GM23248 (cell line): ENCODE results near the gene ZNF444. TPM values are rescaled to one million over a fixed set of nuclear protein-coding genes. Genes with fewer than 3 reads are reported as not detected.
A peak's percentile ranks its signal among the peaks of the same experiment; 100 is the strongest.

Experiments used
- DNase-seq: peaks from one replicate; pipeline ENCODE4 v3.0.0-alpha.2; 2015
- H2AFZ ChIP-seq: fragments of 200-600 bp; sonication (generic); 2 replicates; pipeline ENCODE4 v1.6.1; 2016; ENCODE audit warnings: antibody characterized with exemption
- H3F3A ChIP-seq: fragments of 200-600 bp; sonication (generic); 2 replicates; pipeline ENCODE4 v1.6.1; 2016; ENCODE audit warnings: mild to moderate bottlenecking, antibody characterized with exemption, mixed run types; ENCODE audit not compliant: insufficient read depth
- H3K27ac ChIP-seq: fragments of 200-600 bp; sonication (generic); 2 replicates; pipeline ENCODE4 v1.5.1; 2016; ENCODE audit warnings: mild to moderate bottlenecking
- H3K27me3 ChIP-seq: fragments of 200-600 bp; sonication (generic); replicated peaks from 2 replicates; pipeline ENCODE4 v1.6.1; 2016; ENCODE audit warnings: mild to moderate bottlenecking; ENCODE audit not compliant: insufficient read depth
- H3K36me3 ChIP-seq: fragments of 200-600 bp; sonication (generic); 2 replicates; pipeline ENCODE4 v1.6.1; 2016; ENCODE audit warnings: low read depth, mild to moderate bottlenecking
- H3K4me1 ChIP-seq: fragments of 200-600 bp; sonication (generic); 2 replicates; pipeline ENCODE4 v1.6.1; 2016; ENCODE audit warnings: mild to moderate bottlenecking; ENCODE audit not compliant: insufficient read depth
- H3K4me2 ChIP-seq: fragments of 200-600 bp; sonication (generic); one replicate; pipeline ENCODE4 v1.6.1; 2016; ENCODE audit warnings: mild to moderate bottlenecking; ENCODE audit not compliant: unreplicated experiment
- H3K4me3 ChIP-seq: fragments of 200-600 bp; sonication (generic); 2 replicates; pipeline ENCODE4 v1.5.1; 2016; ENCODE audit warnings: mild to moderate bottlenecking
- H3K79me2 ChIP-seq: fragments of 200-600 bp; sonication (generic); 2 replicates; pipeline ENCODE4 v1.6.1; 2016; ENCODE audit warnings: mild to moderate bottlenecking; ENCODE audit not compliant: insufficient read depth
- H3K9ac ChIP-seq: fragments of 200-600 bp; sonication (generic); 2 replicates; pipeline ENCODE4 v1.6.1; 2016; ENCODE audit warnings: mild to moderate bottlenecking
- H3K9me2 ChIP-seq: fragments of 200-600 bp; sonication (generic); 2 replicates; pipeline ENCODE4 v1.6.1; 2016; ENCODE audit warnings: mixed run types, mild to moderate bottlenecking, moderate library complexity; ENCODE audit not compliant: insufficient read depth
- H3K9me3 ChIP-seq: fragments of 200-600 bp; sonication (generic); one replicate; pipeline ENCODE4 v1.6.1; 2017; ENCODE audit warnings: low read depth
- H4K20me1 ChIP-seq: fragments of 200-600 bp; sonication (generic); 2 replicates; pipeline ENCODE4 v1.6.0; 2016; ENCODE audit not compliant: insufficient read depth
- EZH2 ChIP-seq: fragments of 200-600 bp; sonication (generic); IDR thresholded peaks from 2 replicates; pipeline ENCODE4 v1.6.1; 2018; ENCODE audit warnings: antibody characterized with exemption, mild to moderate bottlenecking; ENCODE audit not compliant: insufficient read depth, poor library complexity, severe bottlenecking
- EZH2phosphoT487 ChIP-seq: fragments of 200-600 bp; sonication (generic); IDR thresholded peaks from 2 replicates; pipeline ENCODE4 v1.6.1; 2018; ENCODE audit warnings: antibody characterized with exemption, moderate library complexity, mild to moderate bottlenecking, low read depth; ENCODE audit not compliant: insufficient read depth
- WGBS, 2 experiments: methylation state at CpG; one replicate each; pipeline ENCODE4 v1.1.6; 2015 to 2017; ENCODE audit warnings: low lambda C conversion rate in 2 of 2, low coverage in 1 of 2; ENCODE audit errors: missing lambda C conversion rate in 2 of 2; 5-methylcytosine and 5-hydroxymethylcytosine counted together
- in situ Hi-C: fragments of 300-500 bp; cut with MboI; formaldehyde crosslinking; loops from 2 replicates; pipeline ENCODE4 v1.15.0; 2020
- polyA plus RNA-seq: library from polyadenylated mRNA; unstranded; fragments of >200 nt; fragmentation: Nextera tagmentation; extraction: Ambion mirVana; gene quantifications from 2 replicates; pipeline ENCODE4 v1.2.1, GENCODE V29; 2016
- total RNA-seq: library from RNA; depleted of rRNA; stranded (reverse); fragments of >200 nt; shearing (Covaris generic); gene quantifications from 2 replicates; pipeline ENCODE4 v1.2.3, GENCODE V29; 2014

ZNF444 gene
- total and polyA plus RNA-seq, 2 experiments from 2014 or later: 7.7 to 21.8 TPM

DNA sequence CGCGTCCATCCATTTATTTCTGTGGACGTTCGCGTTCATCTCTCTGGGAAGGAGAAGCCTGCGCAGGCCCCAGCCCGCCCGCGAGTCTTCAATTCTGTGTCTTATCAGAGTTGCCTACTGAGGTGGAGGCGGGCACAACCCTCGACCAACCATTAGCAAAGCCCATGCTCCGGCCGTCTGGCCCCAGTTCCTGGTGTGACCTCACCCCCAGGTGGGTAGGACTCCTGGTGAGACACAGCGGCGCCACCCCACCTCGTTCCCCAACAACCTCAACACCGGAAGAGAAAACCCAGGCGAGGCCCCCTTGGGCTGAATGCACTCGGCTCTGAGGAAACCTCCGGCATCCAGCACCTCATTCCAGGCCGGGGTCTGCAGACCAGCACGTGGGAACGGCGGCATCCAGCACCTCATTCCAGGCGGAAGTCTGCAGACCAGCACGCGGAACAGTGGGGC lies 34.7 kb upstream of the ZNF444 start:
- no peaks in the 10 kb centered on the region for H4K20me1 ChIP-seq
- in situ Hi-C loops: no loop called here
- WGBS, 2 experiments: 87 to 90% methylated on average over 25 to 27 of the region's 27 CpGs
- no peak overlapping the region for H2AFZ ChIP-seq
- no peak overlapping the region for H3K27ac ChIP-seq
- no peaks in the 10 kb centered on the region for H3F3A ChIP-seq
- no peak for DNase-seq
- no peak overlapping the region for H3K4me2 ChIP-seq
- H3K9me2 ChIP-seq: no peaks in the 10 kb centered on the region
- H3K4me3 ChIP-seq: no peak overlapping the region
- peaks cover 13% of the 10 kb centered on the region for H3K4me1 ChIP-seq
- no peak overlapping the region for H3K9ac ChIP-seq
- no peaks in the 10 kb centered on the region for H3K36me3 ChIP-seq
- no peaks in the 10 kb centered on the region for H3K27me3 ChIP-seq
- no peaks in the 10 kb centered on the region for H3K9me3 ChIP-seq
- peaks cover 93% of the 10 kb centered on the region for H3K79me2 ChIP-seq
- TF ChIP-seq EZH2phosphoT487 (no peak), EZH2 (no peak)

DNA sequence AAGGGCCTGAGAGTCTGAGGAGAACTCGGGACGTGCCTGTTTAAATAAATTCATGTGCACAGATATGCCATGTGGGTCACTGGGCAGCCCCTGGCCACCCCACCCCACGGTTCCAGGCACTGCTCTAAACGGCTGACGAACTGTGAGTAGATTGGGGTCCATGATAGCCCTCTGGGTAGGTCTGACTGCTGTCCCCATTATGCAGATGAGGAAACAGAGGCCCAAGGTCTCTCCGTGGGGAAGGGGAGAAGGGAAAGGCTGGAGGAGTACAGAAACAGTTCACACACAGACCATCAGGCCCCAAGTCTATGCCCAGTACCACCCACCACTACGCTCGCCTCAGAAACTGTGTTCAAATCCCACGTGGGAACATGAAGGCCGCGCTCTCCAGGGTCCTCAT lies 34.1 kb upstream of the ZNF444 start:
- in situ Hi-C loops: no loop called here
- H4K20me1 ChIP-seq: no peaks in the 10 kb centered on the region
- 84 to 92% methylated on average over 11 of the region's 11 CpGs for WGBS, 2 experiments

GRCh38 chr19:56107626-56108351 lies 33.3 kb upstream of the ZNF444 start:
- H3K9ac ChIP-seq: no peak overlapping the region
- H2AFZ ChIP-seq: no peak overlapping the region
- no peaks in the 10 kb centered on the region for H4K20me1 ChIP-seq
- H3K9me2 ChIP-seq: no peaks in the 10 kb centered on the region
- peaks cover 13% of the 10 kb centered on the region for H3K4me1 ChIP-seq
- H3K9me3 ChIP-seq: no peaks in the 10 kb centered on the region
- WGBS, 2 experiments: 39 to 69% methylated on average over 5 to 27 of the region's 27 CpGs
- H3K79me2 ChIP-seq: peaks cover 93% of the 10 kb centered on the region
- TF ChIP-seq EZH2phosphoT487: no peak
- no peak for TF ChIP-seq EZH2
- H3K4me3 ChIP-seq: no peak overlapping the region
- in situ Hi-C loops: no loop called here
- H3K27ac ChIP-seq: no peak overlapping the region
- H3K4me2 ChIP-seq: no peak overlapping the region
- no peaks in the 10 kb centered on the region for H3F3A ChIP-seq
- no peaks in the 10 kb centered on the region for H3K36me3 ChIP-seq
- no peak for DNase-seq
- no peaks in the 10 kb centered on the region for H3K27me3 ChIP-seq

More for the DNA sequence above, 34.1 kb upstream of the ZNF444 start:
- no peaks in the 10 kb centered on the region for H3K36me3 ChIP-seq
- TF ChIP-seq EZH2: no peak
- TF ChIP-seq EZH2phosphoT487: no peak
- H3F3A ChIP-seq: no peaks in the 10 kb centered on the region
- H3K79me2 ChIP-seq: peaks cover 93% of the 10 kb centered on the region
- no peaks in the 10 kb centered on the region for H3K27me3 ChIP-seq
- H3K9me3 ChIP-seq: no peaks in the 10 kb centered on the region
- H3K4me2 ChIP-seq: no peak overlapping the region
- H2AFZ ChIP-seq: no peak overlapping the region
- peaks cover 13% of the 10 kb centered on the region for H3K4me1 ChIP-seq
- H3K9ac ChIP-seq: no peak overlapping the region
- DNase-seq: no peak
- H3K9me2 ChIP-seq: no peaks in the 10 kb centered on the region
- no peak overlapping the region for H3K4me3 ChIP-seq
- H3K27ac ChIP-seq: no peak overlapping the region

DNA sequence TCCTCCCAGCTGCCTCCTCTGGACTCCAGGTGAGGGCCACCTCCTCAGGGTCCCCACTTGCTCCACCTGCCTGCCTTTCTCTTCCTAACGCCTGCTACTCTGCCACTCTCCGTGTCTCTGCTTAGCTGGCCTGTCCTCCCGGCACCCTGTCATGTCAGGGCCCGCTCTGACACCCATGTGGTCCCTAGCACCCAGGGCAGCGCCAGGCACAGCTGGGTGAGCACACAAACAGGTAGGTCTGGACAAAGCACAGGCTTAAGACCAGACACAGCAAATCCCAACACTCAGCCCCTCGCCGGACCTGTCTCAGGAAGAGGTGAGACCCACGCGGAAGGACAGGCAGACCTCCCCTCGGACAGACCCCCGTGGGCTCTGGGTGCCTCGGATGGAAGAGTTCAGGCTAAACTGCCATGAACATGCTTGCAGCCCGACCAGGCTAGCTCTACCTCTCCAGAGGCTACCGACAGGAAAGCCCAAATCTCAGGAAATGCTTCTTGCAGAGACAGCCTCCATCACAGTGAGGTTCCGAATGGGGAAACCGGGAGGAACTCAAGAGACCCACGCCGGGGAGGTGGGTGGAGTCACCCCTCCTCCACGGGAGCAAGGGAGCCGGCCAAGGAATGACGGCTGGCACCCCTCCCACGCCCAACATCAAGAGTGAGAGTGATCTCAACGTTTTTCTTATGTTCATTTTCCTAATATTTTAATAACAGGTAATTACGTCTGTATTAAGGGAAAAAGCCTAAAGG lies 32.5 kb upstream of the ZNF444 start:
- Histone ChIP-seq H3K27ac (peak overlapping the region; percentile 47), H3K4me3 (peak overlapping the region; percentile 48), H3K36me3 (no peaks in the 10 kb centered on the region), H3K4me2 (peak overlapping the region; percentile 58), H3K9me2 (no peaks in the 10 kb centered on the region), H4K20me1 (no peaks in the 10 kb centered on the region; the same call in 1 of the 2 replicates), H3K9ac (peak overlapping the region; percentile 47), H3K27me3 (no peaks in the 10 kb centered on the region), H3K79me2 (peaks cover 94% of the 10 kb centered on the region), H3F3A (no peaks in the 10 kb centered on the region), H2AFZ (no peak overlapping the region), H3K4me1 (peaks cover 13% of the 10 kb centered on the region), H3K9me3 (no peaks in the 10 kb centered on the region)
- DNase-seq: peak; percentile 67
- TF ChIP-seq EZH2 (no peak), EZH2phosphoT487 (no peak)
- WGBS, 2 experiments: 24 to 26% methylated on average over 24 of the region's 24 CpGs
- in situ Hi-C loops: no loop called here
